AG04450 (cell line): ENCODE data around the gene APP. TPM values are rescaled to one million over a fixed set of nuclear protein-coding genes. Genes with fewer than 3 reads are reported as not detected.
A peak's percentile ranks its signal among the peaks of the same experiment; 100 is the strongest.

Experiments
- CTCF ChIA-PET: fragments of 300-600, 350-600 bp; formaldehyde crosslinking; extraction: SDS; loops from one replicate; lab custom pipeline; 2022; ENCODE audit warnings: antibody characterized with exemption, inconsistent platforms; lab: Charles Lee
- POLR2A ChIA-PET: fragments of 350-600 bp; formaldehyde crosslinking; extraction: SDS; loops from one replicate; lab custom pipeline; 2021; ENCODE audit warnings: antibody characterized with exemption, inconsistent platforms; lab: Yijun Ruan, JAX
- DNase-seq: peaks from one replicate; pipeline ENCODE4 v3.0.0-alpha.2; 2011; ENCODE audit warnings: low read depth, low spot score
- H3K27ac ChIP-seq: one replicate; pipeline ENCODE4 v1.5.1; 2012; ENCODE audit warnings: low read depth, low read length, control low read depth
- H3K27me3 ChIP-seq: one replicate; pipeline ENCODE4 v1.6.0; 2012; ENCODE audit warnings: low read length; ENCODE audit not compliant: control insufficient read depth, insufficient read depth
- H3K4me3 ChIP-seq: 2 replicates; pipeline ENCODE4 v1.5.1; 2011; ENCODE audit warnings: mild to moderate bottlenecking, low read depth, low read length, control low read depth
- H3K9me3 ChIP-seq: 2 replicates; pipeline ENCODE4 v1.5.1; 2012; ENCODE audit warnings: low read length; ENCODE audit not compliant: control insufficient read depth, insufficient read depth
- CTCF ChIP-seq: IDR thresholded peaks from 2 replicates; pipeline ENCODE4 v1.5.1; 2011; ENCODE audit warnings: low read depth, low read length, control low read depth, inconsistent platforms
- polyA plus RNA-seq: library from polyadenylated mRNA; depleted of rRNA; stranded (reverse); fragments of >200 nt; gene quantifications from 2 replicates; pipeline ENCODE4 v1.2.3, GENCODE V29; 2011

The APP gene
- polyA plus RNA-seq, 1 experiment: 870 TPM

- Histone ChIP-seq H3K27ac (peak overlapping the region; percentile 90), H3K27me3 (no peaks in the 10 kb centered on the region), H3K9me3 (no peaks in the 10 kb centered on the region), H3K4me3 (no peak overlapping the region)
- CTCF ChIA-PET: interaction anchor here (1.2 kb wide), 1 partner anchor 39 kb away, joined by 4 read pairs; no protein-coding TSS in a partner anchor
- POLR2A ChIA-PET: interaction anchor here (0.8 to 1.1 kb wide), 2 partner anchors 205 to 219 kb away, joined by 3 to 5 read pairs; no protein-coding TSS in a partner anchor
- TF ChIP-seq CTCF: no peak
- DNase-seq: peak; percentile 86
Observed at GRCh38 chr21:25934771-25935224, 235.8 kb downstream of the APP start.

GRCh38 chr21:25934130-25934529 lies 236.4 kb downstream of the APP start:
- peak overlapping the region; percentile 90 for H3K27ac ChIP-seq

DNA sequence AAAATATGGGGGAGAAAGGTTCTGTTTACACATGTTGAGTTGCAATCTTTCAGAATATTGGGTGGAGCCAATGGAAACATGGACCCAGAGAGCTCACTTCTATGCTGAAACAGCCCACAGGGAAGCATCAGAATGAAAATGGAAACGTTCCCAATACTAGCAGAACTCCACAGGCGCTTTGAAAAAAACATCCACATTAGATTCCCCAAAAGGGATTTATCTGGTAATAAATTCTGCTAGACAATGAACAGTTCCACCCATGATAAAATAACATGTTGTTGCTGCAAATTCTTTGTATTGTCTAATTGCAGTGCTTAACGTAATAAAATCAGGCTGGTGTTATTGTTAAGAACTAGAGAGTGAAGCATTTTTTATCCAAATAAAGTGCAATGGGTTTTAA lies 238.8 kb downstream of the APP start:
- Histone ChIP-seq H3K27ac (no peak overlapping the region), H3K4me3 (no peak overlapping the region), H3K9me3 (no peaks in the 10 kb centered on the region), H3K27me3 (no peaks in the 10 kb centered on the region)
- no peak for TF ChIP-seq CTCF
- DNase-seq: no peak
- ChIA-PET CTCF (no interaction called here), POLR2A (no interaction called here)

More at GRCh38 chr21:25934130-25934529, 236.4 kb downstream of the APP start:
- H3K4me3 ChIP-seq: no peak overlapping the region
- no peaks in the 10 kb centered on the region for H3K27me3 ChIP-seq
- ChIA-PET CTCF (interaction anchor here (1.2 to 1.3 kb wide), 2 partner anchors 21 to 39 kb away, joined by 3 to 4 read pairs; no protein-coding TSS in a partner anchor), POLR2A (no interaction called here)
- no peak for DNase-seq
- H3K9me3 ChIP-seq: no peaks in the 10 kb centered on the region
- TF ChIP-seq CTCF: no peak

DNA sequence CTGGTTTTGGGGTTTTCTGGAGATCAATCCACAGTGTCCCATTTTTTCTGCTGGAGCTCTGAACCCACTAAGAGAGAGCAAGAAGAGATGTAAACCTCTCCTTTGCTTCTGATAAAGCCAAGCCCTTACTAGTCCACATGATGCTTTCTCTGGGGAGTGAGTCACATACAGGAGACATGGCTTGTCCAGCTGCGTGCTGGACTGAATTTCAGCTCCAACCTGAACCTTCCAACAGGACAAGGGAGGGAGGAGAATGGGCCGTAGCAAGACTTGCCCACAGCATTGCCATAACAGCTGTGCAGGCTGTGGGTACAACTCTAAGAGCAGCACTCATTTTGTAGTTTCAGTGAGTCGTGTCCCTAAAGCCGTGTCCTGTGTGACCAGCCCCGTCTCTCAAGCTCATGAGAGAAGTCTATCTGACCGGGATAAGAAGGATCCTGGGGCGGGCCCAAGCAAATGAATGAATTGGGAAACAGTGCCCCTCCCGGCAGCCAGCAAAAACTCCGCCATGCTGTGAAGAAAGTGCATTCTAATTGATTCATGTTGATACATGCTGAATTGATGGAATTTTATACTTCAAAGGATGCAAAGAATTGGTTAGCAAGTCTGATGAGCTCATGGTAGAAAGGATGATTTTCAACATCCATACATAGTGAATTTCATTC lies 240.6 kb downstream of the APP start:
- Histone ChIP-seq H3K4me3 (no peak overlapping the region), H3K27me3 (no peaks in the 10 kb centered on the region), H3K9me3 (no peaks in the 10 kb centered on the region), H3K27ac (peak overlapping the region; percentile 41)
- DNase-seq: peak; percentile 18
- ChIA-PET POLR2A (no interaction called here), CTCF (interaction anchor here (1.0 kb wide), 1 partner anchor 35 kb away, joined by 5 read pairs; no protein-coding TSS in a partner anchor)
- no peak for TF ChIP-seq CTCF

GRCh38 chr21:25927195-25927880 lies 243.2 kb downstream of the APP start:
- POLR2A ChIA-PET: no interaction called here
- no peak for TF ChIP-seq CTCF
- no peak for DNase-seq
- Histone ChIP-seq H3K27ac (no peak overlapping the region), H3K9me3 (no peaks in the 10 kb centered on the region), H3K27me3 (no peaks in the 10 kb centered on the region), H3K4me3 (no peak overlapping the region)
- CTCF ChIA-PET: interaction anchor here (0.7 kb wide), 1 partner anchor 19 kb away, joined by 3 read pairs; no protein-coding TSS in a partner anchor
